HG03135 (cell line): ENCODE data around the gene ZGPAT.

Experiments used
- ATAC-seq: cut with Tn5 transposase; IDR thresholded peaks from one replicate; pipeline ENCODE4 v1.9.1; 2021; ENCODE audit warnings: mild to moderate bottlenecking, moderate library complexity; ENCODE audit not compliant: unreplicated experiment

ZGPAT gene

GRCh38 chr20:63691711-63692435 is 16.0 kb upstream of the ZGPAT start:
- no peak for ATAC-seq

DNA sequence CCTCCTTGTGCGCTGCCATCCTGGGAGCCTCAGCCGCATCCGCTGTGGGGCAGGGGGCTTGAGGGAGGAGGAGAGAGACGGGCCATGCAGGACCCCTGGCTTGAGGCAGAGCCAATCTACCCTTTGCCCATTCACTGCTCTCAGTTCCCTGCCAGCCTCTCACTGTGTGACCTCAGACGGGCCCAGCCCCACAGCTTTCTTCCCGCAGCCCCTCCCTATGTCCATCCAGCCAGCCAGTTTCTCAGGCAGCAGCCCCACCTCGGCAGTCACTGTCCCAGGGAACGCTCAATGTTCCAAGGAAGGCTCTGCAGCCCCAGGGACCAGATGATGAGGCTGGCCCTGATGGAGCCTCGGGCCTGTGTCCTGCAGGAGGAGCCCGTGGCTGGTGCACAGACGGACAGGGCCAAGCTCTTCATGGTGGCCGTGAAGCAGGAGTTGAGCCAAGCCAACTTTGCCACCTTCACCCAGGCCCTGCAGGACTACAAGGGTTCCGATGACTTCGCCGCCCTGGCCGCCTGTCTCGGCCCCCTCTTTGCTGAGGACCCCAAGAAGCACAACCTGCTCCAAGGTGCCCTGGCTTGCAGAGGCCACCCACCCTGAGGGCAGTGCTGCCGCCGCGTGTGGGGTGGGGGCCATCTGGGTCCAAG is 15.3 kb upstream of the ZGPAT start:
- no peak for ATAC-seq

DNA sequence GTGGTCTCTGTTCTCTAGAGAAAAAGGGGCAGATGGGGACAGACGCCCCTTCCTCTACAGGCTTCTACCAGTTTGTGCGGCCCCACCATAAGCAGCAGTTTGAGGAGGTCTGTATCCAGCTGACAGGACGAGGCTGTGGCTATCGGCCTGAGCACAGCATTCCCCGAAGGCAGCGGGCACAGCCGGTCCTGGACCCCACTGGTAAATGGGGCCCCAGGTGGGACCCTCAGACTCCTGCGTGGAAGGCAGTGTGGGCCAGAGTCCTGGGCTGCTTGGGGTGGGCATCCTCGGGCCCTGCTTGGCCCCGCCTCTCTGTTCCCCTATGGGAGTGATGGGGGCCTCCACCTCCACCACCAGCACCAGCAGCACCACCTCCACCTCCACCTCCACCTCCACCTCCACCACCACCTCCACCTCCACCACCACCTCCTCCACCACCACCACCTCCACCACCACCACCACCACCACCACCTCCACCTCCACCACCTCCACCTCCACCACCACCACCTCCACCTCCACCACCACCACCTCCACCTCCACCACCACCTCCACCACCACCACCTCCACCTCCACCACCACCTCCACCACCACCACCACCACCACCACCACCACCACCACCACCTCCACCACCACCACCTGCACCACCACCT is 14.6 kb upstream of the ZGPAT start:
- no peak for ATAC-seq

DNA sequence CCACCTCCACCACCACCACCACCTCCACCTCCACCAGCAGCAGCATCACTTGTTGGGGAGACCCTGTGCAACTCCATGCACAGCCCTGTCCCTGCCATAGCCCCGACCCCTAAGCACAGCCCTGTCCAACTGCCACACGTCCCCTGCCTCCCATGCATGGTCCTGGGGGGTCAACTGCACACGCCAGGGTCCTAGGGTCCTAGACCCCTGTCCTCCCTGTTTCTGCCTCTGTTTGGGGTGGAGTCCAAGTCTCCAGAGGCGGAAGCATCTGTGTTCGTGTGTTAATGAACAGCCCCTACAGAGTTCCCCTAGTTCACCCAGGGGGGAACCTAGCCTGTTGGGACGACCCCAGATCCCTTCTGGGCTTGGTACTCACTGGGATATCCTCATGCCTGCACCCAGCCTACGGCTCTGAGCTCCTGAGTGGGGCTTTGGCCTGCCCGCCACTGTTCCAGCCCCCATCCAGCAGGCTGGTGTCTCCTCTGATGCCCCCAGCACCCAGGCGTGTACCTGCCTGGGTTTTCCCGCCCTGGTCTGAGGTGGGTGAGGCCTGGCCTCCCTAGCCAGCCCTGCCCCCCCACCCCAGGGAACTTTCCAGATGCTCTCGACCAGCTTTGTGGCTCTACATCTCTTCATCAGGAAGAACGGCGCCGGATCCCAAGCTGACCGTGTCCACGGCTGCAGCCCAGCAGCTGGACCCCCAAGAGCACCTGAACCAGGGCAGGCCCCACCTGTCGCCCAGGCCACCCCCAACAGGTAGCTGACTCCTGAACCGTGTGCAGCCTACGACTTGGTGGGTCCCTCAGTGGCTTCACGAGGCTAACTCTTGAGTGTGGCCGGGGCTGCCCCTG is 13.9 kb upstream of the ZGPAT start:
- no peak for ATAC-seq

DNA sequence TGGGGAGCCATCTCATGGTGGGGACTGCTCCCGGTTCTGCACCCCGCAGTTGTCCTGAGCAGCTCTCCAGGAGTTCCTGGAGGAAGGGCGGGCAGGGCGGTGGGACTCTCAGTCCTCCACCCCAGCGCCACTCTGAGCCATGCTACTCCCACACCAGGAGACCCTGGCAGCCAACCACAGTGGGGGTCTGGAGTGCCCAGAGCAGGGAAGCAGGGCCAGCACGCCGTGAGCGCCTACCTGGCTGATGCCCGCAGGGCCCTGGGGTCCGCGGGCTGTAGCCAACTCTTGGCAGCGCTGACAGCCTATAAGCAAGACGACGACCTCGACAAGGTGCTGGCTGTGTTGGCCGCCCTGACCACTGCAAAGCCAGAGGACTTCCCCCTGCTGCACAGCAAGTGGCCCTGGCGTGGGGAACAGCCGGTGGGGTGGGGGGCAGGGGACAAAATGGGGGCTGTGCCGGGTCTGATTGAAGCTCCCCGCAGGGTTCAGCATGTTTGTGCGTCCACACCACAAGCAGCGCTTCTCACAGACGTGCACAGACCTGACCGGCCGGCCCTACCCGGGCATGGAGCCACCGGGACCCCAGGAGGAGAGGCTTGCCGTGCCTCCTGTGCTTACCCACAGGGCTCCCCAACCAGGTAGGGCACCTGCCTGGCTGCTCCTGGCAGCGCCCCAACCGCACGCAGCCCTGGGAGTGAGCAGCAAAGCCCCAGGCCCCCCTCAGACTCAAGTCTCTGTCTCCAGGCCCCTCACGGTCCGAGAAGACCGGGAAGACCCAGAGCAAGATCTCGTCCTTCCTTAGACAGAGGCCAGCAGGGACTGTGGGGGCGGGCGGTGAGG is 13.0 kb upstream of the ZGPAT start:
- ATAC-seq: no peak

GRCh38 chr20:63695424-63696305 is 12.2 kb upstream of the ZGPAT start:
- ATAC-seq: no peak

GRCh38 chr20:63696306-63696627 is 11.6 kb upstream of the ZGPAT start:
- no peak for ATAC-seq

GRCh38 chr20:63696628-63697356 is 11.0 kb upstream of the ZGPAT start, which contains the start of gene TNFRSF6B:
TNFRSF6B (plus strand) TSS chr20:63696652; CDS start chr20:63696768, 116 bp downstream.
- no peak for ATAC-seq

DNA sequence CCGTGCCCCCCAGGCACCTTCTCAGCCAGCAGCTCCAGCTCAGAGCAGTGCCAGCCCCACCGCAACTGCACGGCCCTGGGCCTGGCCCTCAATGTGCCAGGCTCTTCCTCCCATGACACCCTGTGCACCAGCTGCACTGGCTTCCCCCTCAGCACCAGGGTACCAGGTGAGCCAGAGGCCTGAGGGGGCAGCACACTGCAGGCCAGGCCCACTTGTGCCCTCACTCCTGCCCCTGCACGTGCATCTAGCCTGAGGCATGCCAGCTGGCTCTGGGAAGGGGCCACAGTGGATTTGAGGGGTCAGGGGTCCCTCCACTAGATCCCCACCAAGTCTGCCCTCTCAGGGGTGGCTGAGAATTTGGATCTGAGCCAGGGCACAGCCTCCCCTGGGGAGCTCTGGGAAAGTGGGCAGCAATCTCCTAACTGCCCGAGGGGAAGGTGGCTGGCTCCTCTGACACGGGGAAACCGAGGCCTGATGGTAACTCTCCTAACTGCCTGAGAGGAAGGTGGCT is 10.4 kb upstream of the ZGPAT start:
- ATAC-seq: no peak

DNA sequence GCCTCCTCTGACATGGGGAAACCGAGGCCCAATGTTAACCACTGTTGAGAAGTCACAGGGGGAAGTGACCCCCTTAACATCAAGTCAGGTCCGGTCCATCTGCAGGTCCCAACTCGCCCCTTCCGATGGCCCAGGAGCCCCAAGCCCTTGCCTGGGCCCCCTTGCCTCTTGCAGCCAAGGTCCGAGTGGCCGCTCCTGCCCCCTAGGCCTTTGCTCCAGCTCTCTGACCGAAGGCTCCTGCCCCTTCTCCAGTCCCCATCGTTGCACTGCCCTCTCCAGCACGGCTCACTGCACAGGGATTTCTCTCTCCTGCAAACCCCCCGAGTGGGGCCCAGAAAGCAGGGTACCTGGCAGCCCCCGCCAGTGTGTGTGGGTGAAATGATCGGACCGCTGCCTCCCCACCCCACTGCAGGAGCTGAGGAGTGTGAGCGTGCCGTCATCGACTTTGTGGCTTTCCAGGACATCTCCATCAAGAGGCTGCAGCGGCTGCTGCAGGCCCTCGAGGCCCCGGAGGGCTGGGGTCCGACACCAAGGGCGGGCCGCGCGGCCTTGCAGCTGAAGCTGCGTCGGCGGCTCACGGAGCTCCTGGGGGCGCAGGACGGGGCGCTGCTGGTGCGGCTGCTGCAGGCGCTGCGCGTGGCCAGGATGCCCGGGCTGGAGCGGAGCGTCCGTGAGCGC is 9.8 kb upstream of the ZGPAT start:
- no peak for ATAC-seq

DNA sequence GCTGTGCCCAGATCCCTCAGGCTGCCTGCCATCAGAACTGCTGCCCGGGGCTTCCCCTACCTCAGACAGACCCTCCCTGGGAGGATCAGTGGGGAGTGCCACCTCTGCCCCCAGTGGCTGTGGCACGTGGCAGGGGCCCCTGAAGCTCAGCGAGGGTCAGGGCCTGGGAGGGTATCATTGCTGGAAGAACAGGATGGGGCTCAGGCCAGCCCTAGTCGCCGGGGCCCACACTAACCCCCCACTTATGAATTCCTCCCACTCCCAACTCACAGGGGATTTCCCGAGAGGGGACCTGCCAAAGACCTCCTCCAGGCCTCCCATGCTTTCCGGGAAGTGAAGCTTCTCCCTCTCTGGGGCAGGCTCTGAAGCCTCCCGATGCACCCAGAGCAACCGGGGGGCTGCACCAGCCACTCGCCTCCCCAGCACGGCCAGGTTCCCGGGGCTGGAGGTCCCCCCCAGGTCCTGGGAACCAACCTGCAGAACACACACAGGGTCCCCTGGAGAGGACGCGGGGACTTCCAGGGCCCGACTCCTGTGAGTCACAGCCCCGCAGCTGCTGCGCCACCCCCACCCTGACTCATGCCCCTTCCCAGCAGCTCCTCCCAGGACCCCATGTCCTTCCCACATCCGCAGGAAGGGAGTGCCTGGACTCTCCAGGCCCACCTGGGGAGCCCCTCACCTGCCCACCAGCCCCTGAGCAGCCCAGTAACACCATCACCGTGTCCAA is 8.9 kb upstream of the ZGPAT start:
- ATAC-seq: no peak

- ATAC-seq: no peak
Observed at GRCh38 chr20:63699466-63700198, 8.2 kb upstream of the ZGPAT start.

DNA sequence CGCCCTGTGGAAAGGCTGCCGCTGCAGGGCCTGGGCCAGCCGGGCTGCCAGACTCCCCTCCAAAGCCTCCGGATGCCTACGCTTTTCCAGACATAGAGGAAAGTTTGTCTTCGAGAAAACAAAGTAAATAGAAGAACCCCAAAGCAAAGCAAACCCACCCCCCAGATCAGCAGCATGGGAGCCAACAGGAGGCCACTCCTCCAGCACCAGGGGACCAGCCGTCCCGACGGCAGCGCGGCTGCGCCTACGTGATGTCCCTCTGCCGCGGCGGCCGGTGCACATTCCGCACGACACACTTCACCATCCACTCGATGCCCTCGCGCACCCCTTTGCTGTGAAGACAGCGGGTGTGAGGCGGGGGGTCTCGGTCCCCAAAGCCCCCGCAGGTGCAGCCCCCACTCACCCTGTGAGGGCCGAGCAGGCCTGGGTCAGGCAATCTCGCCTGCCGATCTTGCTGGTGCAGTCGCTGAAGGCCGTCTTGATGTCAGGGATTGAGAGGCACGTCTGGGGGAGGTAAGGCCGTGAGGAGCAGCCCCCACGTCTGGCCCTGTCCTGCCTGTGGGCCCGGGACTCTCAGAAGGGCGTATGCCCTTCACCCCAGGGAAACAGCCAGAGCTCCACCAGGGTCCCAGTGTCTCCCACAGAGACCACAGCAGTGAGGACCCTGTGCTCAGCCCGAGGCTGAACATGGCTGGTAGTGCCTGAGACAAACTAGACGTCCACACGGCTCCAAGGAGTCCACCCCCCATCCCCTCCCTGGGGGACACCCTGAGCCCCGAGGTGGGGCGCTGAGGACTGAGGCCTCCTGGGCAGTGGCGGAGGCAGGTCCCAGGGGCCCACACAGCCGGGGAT is 7.4 kb upstream of the ZGPAT start:
- ATAC-seq: no peak

DNA sequence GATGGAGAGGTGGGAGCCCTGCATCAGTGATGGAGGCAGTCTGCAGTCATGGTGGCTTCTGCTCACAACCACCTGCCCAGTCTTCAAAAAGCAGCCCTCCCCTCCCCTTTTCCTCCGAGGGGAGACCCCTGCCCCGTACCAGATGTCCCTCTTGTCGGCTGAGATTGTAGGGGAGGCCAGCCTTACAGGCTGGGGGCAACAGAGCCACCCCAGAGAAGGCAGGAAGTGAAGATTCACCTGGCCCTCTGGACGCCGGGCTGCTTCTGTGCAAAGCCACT is 6.8 kb upstream of the ZGPAT start:
- no peak for ATAC-seq

- ATAC-seq: no peak
Observed at GRCh38 chr20:63701329-63702035, 6.4 kb upstream of the ZGPAT start.
